ENCODE data around the gene LCP2. TPM values are rescaled to one million over a fixed set of nuclear protein-coding genes. Genes with fewer than 3 reads are reported as not detected.

Gene LCP2
- total RNA-seq, 1 donor from 2014 or later = not detected

GRCh38 chr5:170232786-170233185 lies 64.8 kb downstream of the LCP2 start, which contains the start of gene C5orf58:
TSS of gene C5orf58 (plus strand) at chr5:170232985. CDS start at chr5:170234977, 1,992 bp downstream.
- TF ChIP-seq, protein P1, sequence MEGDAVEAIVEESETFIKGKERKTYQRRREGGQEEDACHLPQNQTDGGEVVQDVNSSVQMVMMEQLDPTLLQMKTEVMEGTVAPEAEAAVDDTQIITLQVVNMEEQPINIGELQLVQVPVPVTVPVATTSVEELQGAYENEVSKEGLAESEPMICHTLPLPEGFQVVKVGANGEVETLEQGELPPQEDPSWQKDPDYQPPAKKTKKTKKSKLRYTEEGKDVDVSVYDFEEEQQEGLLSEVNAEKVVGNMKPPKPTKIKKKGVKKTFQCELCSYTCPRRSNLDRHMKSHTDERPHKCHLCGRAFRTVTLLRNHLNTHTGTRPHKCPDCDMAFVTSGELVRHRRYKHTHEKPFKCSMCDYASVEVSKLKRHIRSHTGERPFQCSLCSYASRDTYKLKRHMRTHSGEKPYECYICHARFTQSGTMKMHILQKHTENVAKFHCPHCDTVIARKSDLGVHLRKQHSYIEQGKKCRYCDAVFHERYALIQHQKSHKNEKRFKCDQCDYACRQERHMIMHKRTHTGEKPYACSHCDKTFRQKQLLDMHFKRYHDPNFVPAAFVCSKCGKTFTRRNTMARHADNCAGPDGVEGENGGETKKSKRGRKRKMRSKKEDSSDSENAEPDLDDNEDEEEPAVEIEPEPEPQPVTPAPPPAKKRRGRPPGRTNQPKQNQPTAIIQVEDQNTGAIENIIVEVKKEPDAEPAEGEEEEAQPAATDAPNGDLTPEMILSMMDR (conservative IDR thresholded peaks at IDR 0.05; ENCODE audit: low read depth, low read length) = no peak
- H3K4me3 ChIP-seq (ENCODE audit: low read depth, low read length) = no peak within 1 kb of the TSS
- DNase-seq (ENCODE audit: low read depth) = no peak

GRCh38 chr5:170228762-170229435 lies 68.7 kb downstream of the LCP2 start:
- no peak for DNase-seq (ENCODE audit: low read depth)
- no peak overlapping the region for H3K4me3 ChIP-seq (ENCODE audit: low read depth, low read length)
- TF ChIP-seq, protein P1 (conservative IDR thresholded peaks at IDR 0.05; ENCODE audit: low read depth, low read length) = no peak

DNA sequence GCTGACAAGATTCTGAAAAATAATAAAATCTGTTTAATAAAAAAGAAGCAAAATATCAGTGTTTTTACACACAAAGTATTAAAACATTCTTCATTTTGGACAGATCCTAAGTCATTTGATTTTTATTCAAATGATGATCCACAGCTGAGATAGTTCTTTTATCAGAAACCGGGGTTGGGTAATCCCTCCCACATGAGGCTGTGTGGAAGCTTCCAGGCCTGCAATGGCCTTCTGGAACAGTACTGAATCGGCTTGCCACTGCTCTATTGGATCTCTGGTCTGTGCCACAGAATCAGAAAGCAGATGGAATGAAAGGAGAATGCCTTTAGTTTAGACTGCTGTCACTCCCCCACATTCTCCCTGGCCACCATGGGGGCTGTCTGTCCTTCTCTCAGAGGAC lies 70.9 kb downstream of the LCP2 start:
- TF ChIP-seq, protein P1 (conservative IDR thresholded peaks at IDR 0.05; ENCODE audit: low read depth, low read length) = no peak
- DNase-seq (ENCODE audit: low read depth) = no peak
- H3K4me3 ChIP-seq (ENCODE audit: low read depth, low read length) = no peak overlapping the region

DNA sequence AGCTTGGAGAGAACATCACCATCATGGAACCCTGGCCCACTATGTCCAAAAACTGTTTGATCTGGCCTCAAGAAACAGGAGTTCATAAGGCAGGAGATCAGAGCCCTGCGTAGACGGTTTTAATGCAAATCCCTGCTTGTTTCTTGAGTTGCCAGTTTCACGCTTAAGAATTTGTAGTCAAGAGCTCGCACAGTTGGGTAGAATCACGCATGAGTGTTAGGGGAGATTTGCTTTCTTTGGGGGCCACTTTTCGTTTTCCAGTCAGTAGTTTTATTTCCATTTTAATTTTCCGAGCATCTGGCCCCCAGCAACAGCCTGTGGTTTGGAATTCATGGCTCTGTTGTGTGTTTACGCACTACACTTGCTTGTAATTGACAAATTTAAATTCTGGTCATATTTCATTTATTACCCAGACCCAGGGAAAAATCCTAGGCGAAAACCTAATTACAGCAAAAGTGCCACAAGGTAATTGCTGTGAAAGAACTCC lies 71.4 kb downstream of the LCP2 start:
- TF ChIP-seq, protein P1 (conservative IDR thresholded peaks at IDR 0.05; ENCODE audit: low read depth, low read length) = no peak
- H3K4me3 ChIP-seq (ENCODE audit: low read depth, low read length) = no peak overlapping the region
- no peak for DNase-seq (ENCODE audit: low read depth)

- TF ChIP-seq, protein P1 (conservative IDR thresholded peaks at IDR 0.05; ENCODE audit: low read depth, low read length) = peak; percentile 86
Observed at GRCh38 chr5:170225326-170226128, 72.0 kb downstream of the LCP2 start.

GRCh38 chr5:170223906-170224305 lies 73.7 kb downstream of the LCP2 start:
- TF ChIP-seq, protein P1 (conservative IDR thresholded peaks at IDR 0.05; ENCODE audit: low read depth, low read length) = no peak
- DNase-seq (ENCODE audit: low read depth) = no peak
- H3K4me3 ChIP-seq (ENCODE audit: low read depth, low read length) = no peak overlapping the region

More at GRCh38 chr5:170225326-170226128, 72.0 kb downstream of the LCP2 start:
- DNase-seq (ENCODE audit: low read depth) = no peak
- H3K4me3 ChIP-seq (ENCODE audit: low read depth, low read length) = no peak overlapping the region
